H7 (cell line): Measurements from ENCODE around the gene HECW1. TPM values are rescaled to one million over a fixed set of nuclear protein-coding genes. Genes with fewer than 3 reads are reported as not detected.

Experiments
- DNase-seq: peaks from one replicate; pipeline ENCODE4 v3.0.0; 2012
- H3K27me3 ChIP-seq: 2 replicates; pipeline ENCODE4 v1.6.0; 2011; ENCODE audit warnings: mild to moderate bottlenecking, low read length; ENCODE audit not compliant: control insufficient read depth, insufficient read depth
- H3K36me3 ChIP-seq: replicated peaks from 2 replicates; pipeline ENCODE4 v1.5.1; 2011; ENCODE audit warnings: low read length; ENCODE audit not compliant: control insufficient read depth, insufficient read depth
- H3K4me3 ChIP-seq: 2 replicates; pipeline ENCODE4 v1.5.1; 2011; ENCODE audit warnings: low read depth, mild to moderate bottlenecking, control low read depth, low read length, moderate library complexity; ENCODE audit not compliant: insufficient read depth
- total RNA-seq: library from RNA; depleted of rRNA; stranded (reverse); fragments of >200 nt; shearing (Covaris generic); gene quantifications from 2 replicates; pipeline ENCODE4 v1.2.3, GENCODE V29; 2014

HECW1 gene
- total RNA-seq, 1 experiment from 2014 or later: 4.3 TPM

DNA sequence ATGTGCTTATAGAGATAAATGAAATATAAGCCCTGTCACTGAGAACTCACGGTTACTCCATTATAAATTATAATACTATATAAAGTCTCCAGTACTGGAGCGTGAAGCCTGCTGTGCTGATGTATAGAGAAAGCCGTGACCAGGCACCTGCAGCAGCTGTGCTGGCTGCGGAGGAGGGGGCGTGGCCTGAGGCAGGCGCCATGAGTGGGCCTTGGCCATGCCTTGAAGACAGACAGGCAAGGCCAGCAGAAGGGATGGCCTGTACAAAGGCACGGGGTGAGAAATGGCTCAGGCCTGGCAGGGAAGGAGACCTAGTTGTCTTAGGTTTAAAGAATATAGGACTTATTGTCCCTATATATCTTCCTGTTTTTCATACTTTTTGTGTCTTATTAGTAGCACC, 251.9 kb downstream of the HECW1 start:
- DNase-seq: no peak
- no peaks in the 10 kb centered on the region for H3K27me3 ChIP-seq

GRCh38 chr7:43372676-43373355, 260.4 kb downstream of the HECW1 start:
- Histone ChIP-seq H3K4me3 (no peak overlapping the region), H3K27me3 (no peaks in the 10 kb centered on the region), H3K36me3 (no peaks in the 10 kb centered on the region)
- DNase-seq: peak; percentile 35

More for the DNA sequence above, 251.9 kb downstream of the HECW1 start:
- H3K36me3 ChIP-seq: no peaks in the 10 kb centered on the region
- no peak overlapping the region for H3K4me3 ChIP-seq

DNA sequence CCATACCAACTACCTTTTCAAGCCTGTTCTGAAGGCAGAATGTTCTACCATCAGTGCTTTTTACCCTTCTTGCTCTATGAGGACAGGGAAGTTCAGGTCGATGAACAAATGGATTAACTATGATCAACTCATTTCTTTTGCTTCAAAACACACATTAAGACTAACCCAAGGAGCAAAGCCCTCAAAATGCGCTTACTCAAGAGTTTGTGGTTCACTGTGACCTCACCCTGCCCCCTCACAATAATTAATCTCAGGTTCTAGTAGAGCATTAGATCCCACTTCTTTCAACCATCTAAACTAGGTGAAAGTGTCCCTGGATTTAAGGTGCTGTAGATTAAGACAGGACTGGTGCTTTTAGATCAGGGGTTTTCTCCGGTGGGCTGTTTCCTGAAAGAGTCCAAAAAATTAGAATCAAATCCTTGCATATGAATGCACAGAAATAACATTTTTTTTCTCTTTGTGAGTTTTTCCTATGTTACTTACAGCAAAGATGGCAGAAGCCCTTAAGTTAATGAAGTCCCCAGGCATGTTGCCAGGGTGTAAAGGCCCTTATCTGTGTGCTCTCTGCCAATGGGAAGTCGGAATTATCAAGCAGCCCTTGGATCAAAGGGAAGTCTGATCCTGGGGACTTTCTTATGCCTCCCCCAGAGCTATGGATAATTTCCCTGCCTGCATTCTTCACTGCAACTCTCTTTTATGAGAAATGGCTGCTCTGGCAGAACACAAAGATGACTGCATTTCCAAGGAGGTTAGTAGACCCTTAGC, 264.9 kb downstream of the HECW1 start:
- no peaks in the 10 kb centered on the region for H3K36me3 ChIP-seq
- no peak overlapping the region for H3K4me3 ChIP-seq
- no peaks in the 10 kb centered on the region for H3K27me3 ChIP-seq
- DNase-seq: no peak

DNA sequence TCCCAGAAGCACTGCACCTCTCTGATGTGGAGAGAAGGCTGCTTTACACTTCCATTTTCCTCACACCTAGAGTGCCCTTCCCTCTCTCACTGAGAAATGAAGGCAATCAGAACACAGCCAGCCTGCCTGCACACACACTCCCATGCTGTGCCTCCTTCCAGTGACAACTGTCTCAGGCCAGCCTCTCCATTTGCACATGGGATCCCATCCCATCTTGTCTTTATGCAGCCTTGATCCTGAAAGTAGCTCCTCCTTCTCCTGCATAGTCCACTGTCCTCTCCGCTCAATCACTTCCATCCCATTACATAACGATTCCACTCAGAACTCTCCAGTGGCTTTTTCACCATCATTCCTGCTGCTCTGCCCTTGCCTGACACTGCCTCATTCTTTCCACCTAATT, 266.8 kb downstream of the HECW1 start:
- Histone ChIP-seq H3K4me3 (no peak overlapping the region), H3K36me3 (no peaks in the 10 kb centered on the region), H3K27me3 (no peaks in the 10 kb centered on the region)
- DNase-seq: no peak

DNA sequence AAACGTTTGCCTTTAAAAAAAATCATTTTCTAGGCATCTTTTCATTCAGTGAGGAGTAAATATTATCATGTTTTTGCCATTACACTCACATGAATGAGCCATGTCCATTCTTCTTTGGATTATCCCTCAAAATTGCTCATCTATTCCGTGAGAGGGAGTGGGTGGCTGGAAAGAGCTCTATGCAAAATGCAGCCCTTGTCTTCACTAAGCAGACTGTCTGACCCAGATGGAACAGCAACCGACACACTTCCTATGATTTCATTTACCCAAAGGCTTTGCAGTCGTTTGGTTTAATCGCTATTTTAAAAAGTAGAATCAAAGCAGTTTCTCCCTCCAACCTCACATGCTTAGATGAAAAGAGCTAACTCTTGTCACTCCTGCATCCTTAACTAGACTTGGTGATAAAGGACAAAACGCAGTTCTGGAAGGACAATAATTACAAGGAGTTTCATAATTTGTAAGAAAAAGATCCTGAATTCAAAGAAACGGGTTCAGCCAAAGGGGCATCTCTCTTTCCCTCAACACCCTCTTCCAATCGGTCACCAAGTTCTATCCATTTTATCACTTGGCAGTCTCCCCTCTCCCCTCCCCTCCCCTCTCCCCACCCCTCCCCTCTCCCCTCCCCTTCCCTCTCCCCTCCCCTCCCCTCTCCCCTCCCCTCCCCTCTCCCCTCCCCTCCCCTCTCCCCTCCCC, 272.3 kb downstream of the HECW1 start:
- no peak for DNase-seq
- no peak overlapping the region for H3K4me3 ChIP-seq
- no peaks in the 10 kb centered on the region for H3K36me3 ChIP-seq
- no peaks in the 10 kb centered on the region for H3K27me3 ChIP-seq

DNA sequence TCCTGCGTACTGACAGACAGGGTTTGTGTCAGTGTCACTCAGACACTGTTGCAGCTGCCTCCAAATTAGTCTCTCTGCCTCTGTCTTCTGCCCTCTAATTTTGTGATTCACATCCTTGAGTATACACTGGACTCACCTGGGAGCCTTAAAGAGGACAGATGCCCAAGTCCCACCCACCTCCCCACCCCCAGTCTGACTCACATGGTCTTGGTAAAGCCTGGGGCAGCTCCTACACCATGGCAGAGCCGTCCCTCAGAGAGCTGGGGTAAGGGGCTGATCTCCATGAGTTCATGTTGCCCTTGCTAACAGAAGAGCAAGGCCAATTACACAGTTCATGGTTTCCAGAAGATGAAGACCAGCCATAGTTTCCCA, 272.8 kb downstream of the HECW1 start:
- H3K4me3 ChIP-seq: no peak overlapping the region
- no peaks in the 10 kb centered on the region for H3K36me3 ChIP-seq
- no peaks in the 10 kb centered on the region for H3K27me3 ChIP-seq
- no peak for DNase-seq

DNA sequence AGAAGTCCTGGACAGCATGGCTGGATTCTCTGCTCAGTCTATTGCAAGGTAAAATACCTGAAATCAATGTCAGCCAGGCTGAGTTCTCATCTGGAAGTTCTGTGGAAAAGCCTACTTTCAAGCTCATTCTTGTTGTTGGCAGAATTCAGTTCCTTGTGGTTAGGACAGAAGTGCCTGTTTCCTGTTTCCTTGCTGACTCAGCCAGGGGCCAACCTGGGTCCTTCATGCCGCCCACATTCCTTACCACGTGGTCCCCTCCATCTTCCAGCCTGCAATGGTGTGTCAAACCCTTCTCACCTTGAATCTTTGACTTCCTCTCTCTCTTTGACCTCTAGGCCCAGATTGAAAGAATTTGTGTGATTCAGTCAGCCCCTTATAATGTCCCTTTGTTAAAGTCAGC, 273.4 kb downstream of the HECW1 start:
- H3K4me3 ChIP-seq: no peak overlapping the region
- DNase-seq: no peak
- H3K27me3 ChIP-seq: no peaks in the 10 kb centered on the region
- no peaks in the 10 kb centered on the region for H3K36me3 ChIP-seq

DNA sequence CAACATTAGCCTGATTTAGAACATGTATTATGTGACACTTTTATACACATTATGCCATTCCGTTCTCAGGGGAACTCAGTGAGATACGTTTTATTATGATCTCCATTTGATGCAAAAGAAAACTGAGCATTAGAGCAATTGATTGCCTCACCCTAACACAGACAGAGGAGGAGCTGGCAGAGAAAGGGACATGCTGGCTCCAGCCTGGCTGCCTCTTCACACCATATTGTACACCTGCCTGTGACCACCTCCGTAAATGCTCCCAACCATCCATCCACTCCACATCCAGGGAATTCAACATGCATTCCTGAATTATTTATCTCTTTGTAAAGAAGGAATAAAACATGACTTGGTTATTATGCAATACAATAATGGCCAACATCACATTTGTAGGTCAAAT, 275.5 kb downstream of the HECW1 start:
- no peak for DNase-seq
- no peaks in the 10 kb centered on the region for H3K36me3 ChIP-seq

DNA sequence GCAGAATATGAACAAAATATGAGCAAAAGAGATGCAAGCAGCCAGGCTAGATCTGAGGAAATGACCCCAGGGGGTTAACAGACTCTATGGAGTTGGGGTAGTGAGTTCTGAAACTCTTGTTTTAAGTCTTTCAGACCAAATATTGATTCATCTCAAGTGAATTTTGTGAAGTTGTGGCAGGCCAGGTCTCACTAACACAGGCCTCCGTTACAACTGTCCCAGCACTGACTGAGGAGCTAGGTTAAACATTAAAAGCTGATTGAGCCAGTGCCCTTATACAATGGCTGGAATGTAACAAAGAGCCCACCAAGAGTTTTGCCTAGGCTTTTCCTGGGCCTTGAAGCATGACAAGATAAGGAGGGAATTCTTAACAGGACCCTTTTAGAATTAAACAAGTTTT, 278.1 kb downstream of the HECW1 start:
- no peak for DNase-seq
- Histone ChIP-seq H3K36me3 (no peaks in the 10 kb centered on the region), H3K4me3 (no peak overlapping the region), H3K27me3 (no peaks in the 10 kb centered on the region)

More for the DNA sequence above, 275.5 kb downstream of the HECW1 start:
- Histone ChIP-seq H3K27me3 (no peaks in the 10 kb centered on the region), H3K4me3 (no peak overlapping the region)

DNA sequence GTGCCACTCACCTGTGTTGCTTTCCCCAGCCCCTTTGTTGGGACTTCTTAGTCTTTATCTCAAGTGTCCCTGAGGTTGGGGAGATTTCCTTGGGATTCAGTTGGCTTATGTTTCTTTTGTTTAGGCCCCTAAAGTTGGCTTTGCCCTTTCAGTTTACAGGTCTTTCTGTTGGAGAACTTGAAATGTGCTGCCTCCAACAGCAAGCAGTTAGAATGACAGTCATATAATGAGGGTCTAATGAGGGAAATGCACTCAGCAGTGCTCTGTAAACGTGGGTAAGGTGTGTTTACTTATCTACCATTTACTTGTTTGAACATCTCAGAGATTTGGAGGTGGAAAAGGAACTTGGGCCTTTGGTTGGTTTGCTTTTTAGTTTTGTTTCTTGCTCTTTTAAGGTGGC, 279.1 kb downstream of the HECW1 start:
- Histone ChIP-seq H3K27me3 (no peaks in the 10 kb centered on the region), H3K4me3 (no peak overlapping the region), H3K36me3 (no peaks in the 10 kb centered on the region)
- DNase-seq: no peak

DNA sequence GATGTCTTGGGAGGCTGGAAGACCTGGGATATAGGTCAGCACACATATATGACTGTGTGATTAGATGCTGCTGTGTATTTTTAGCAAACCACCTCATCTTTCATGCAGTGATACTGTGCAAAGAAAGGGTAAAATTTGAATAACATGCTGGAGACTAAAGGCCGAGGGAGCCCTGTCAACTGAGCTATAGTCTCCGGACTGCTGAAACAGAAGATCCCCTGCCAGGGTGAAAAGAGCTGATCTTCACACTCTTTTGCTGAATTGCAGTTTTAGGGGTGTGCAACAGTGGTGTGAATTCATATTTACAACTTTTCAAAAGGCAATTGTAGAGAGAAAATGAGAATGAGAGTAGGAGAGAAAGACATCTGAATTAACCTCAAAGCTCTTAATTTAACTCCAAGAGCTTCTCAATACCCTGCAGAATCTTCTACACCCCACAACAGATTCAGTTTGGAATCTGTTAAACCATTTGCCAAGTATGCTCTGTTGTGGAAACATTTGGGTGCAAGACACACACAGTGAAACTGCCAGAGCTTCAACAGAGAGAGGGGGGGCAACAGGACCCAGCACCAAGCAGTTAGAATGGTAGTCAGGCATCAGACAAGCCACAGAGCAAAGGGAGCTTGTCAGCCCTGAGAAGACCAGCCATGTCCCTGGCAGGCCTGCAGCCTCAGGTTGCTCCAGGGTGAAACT, 280.3 kb downstream of the HECW1 start:
- Histone ChIP-seq H3K36me3 (no peaks in the 10 kb centered on the region), H3K4me3 (no peak overlapping the region), H3K27me3 (no peaks in the 10 kb centered on the region)
- no peak for DNase-seq

DNA sequence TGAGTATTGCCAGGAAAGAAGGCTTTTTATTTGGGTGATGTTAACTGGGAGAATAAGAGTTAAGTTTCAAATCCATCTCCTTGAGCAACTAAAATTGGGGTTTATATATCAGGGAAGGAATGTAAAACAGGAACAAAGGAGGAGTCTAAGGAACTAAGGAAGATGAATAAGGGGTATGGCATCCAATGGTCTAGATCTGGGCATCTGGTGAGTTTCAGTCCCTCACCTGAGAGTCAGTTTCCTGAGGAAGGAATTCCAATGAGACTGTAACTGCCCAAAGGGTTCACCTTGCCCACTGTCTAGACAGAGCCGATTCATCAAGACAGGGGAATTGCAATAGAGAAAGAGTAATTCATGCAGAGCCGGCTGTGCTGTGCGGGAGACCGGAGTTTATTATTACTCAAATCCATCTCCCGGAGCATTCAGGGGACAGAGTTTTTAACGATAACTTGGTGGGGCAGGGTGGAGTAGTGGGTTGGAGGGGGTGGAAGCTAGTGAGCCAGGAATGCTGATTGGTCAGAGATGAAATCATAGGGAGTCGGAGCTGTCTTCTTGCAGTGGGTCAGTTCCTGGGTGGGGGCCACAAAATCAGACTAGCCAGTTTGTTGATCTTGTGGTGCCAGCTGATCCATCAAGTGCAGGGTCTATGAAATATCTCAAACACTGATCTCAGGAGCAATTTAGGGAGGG, 282.1 kb downstream of the HECW1 start:
- H3K36me3 ChIP-seq: peaks cover 1% of the 10 kb centered on the region; the same call in 1 of the 2 replicates
- no peak overlapping the region for H3K4me3 ChIP-seq
- no peak for DNase-seq
- H3K27me3 ChIP-seq: no peaks in the 10 kb centered on the region

DNA sequence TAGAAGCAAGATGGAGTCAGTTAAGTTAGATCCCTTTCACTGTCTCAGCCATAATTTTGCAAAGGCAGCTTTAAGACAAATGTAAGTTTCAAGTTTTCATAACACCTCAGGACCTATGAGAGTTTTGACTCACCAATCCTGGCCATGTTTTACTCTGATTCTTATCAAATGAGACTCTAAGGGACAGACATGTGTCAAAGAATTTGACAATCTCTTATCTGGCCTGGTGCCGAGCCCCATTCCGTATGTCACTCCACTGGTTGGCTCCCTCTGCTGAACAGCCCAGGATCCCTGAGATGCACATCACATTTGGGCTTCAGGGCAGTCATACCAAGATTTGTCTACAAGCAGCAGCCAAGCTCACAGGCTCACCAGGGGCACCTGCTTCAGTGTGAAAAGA, 282.9 kb downstream of the HECW1 start:
- Histone ChIP-seq H3K4me3 (no peak overlapping the region), H3K36me3 (peaks cover 1% of the 10 kb centered on the region; the same call in 1 of the 2 replicates), H3K27me3 (no peaks in the 10 kb centered on the region)
- no peak for DNase-seq

GRCh38 chr7:43396187-43396740, 283.8 kb downstream of the HECW1 start:
- DNase-seq: no peak
- H3K36me3 ChIP-seq: peaks cover 1% of the 10 kb centered on the region; the same call in 1 of the 2 replicates
- no peaks in the 10 kb centered on the region for H3K27me3 ChIP-seq
- H3K4me3 ChIP-seq: no peak overlapping the region
